Kidney epithelial cell (primary cell): ENCODE measurements around the gene GRIK4. TPM values are rescaled to one million over a fixed set of nuclear protein-coding genes. Genes with fewer than 3 reads are reported as not detected.

ENCODE experiments used
- DNase-seq: peaks from one replicate; pipeline ENCODE4 v3.0.0-alpha.2; 2010; ENCODE audit warnings: low read depth
- H3K27me3 ChIP-seq: 2 replicates; pipeline ENCODE4 v1.6.0; 2011; ENCODE audit warnings: low read length; ENCODE audit not compliant: control insufficient read depth, insufficient read depth
- H3K36me3 ChIP-seq: 2 replicates; pipeline ENCODE4 v1.5.1; 2011; ENCODE audit warnings: low read length; ENCODE audit not compliant: control insufficient read depth, insufficient read depth
- H3K4me3 ChIP-seq: 2 replicates; pipeline ENCODE4 v1.5.1; 2011; ENCODE audit warnings: low read depth, mild to moderate bottlenecking, control low read depth, low read length
- CTCF ChIP-seq: IDR thresholded peaks from 2 replicates; pipeline ENCODE4 v1.5.1; 2011; ENCODE audit warnings: mild to moderate bottlenecking, moderate library complexity, low read length, control low read depth, inconsistent platforms; ENCODE audit not compliant: insufficient read depth, poor library complexity, severe bottlenecking
- total RNA-seq: library from RNA; depleted of rRNA; stranded (reverse); fragments of >200 nt; gene quantifications from 2 replicates; pipeline ENCODE4 v1.2.3, GENCODE V29; 2015

The GRIK4 gene
- total RNA-seq, 1 donor from 2014 or later, result 0.17 TPM

- peaks cover 5% of the 10 kb centered on the region for H3K27me3 ChIP-seq
- no peak for TF ChIP-seq CTCF
- DNase-seq, result no peak
Observed at GRCh38 chr11:120633616-120634393, 122.3 kb downstream of the GRIK4 start.

GRCh38 chr11:120634706-120635105 lies 123.2 kb downstream of the GRIK4 start:
- H3K36me3 ChIP-seq, result no peaks in the 10 kb centered on the region
- no peak overlapping the region for H3K4me3 ChIP-seq
- no peak for DNase-seq
- TF ChIP-seq CTCF, result no peak
- peaks cover 3% of the 10 kb centered on the region for H3K27me3 ChIP-seq

More at GRCh38 chr11:120633616-120634393, 122.3 kb downstream of the GRIK4 start:
- H3K36me3 ChIP-seq, result no peaks in the 10 kb centered on the region
- H3K4me3 ChIP-seq, result no peak overlapping the region

GRCh38 chr11:120635136-120635810 lies 123.7 kb downstream of the GRIK4 start:
- Histone ChIP-seq H3K36me3 (no peaks in the 10 kb centered on the region), H3K27me3 (peaks cover 3% of the 10 kb centered on the region), H3K4me3 (no peak overlapping the region)
- DNase-seq, result no peak
- TF ChIP-seq CTCF, result no peak

DNA sequence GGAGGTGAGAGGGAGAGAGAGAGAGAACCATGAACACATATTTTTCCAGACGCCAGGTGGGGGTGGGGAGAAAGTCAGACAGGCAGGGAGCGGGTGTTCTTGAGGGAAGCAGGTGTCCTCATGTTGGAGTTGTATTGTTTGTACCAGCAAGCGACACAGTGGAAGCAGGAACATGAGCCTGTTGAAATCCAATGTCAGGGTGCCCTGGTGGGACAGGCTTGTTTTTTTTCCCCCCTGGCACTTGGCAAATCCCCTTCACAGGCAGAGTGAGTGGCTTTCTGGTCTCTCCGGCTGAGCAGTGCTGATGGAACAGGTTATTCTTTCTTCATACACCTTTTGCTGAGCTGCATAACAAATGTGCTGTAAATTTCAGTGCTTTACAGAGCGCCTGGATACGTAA lies 125.6 kb downstream of the GRIK4 start:
- TF ChIP-seq CTCF, result no peak
- DNase-seq, result no peak
- H3K27me3 ChIP-seq, result peaks cover 3% of the 10 kb centered on the region

DNA sequence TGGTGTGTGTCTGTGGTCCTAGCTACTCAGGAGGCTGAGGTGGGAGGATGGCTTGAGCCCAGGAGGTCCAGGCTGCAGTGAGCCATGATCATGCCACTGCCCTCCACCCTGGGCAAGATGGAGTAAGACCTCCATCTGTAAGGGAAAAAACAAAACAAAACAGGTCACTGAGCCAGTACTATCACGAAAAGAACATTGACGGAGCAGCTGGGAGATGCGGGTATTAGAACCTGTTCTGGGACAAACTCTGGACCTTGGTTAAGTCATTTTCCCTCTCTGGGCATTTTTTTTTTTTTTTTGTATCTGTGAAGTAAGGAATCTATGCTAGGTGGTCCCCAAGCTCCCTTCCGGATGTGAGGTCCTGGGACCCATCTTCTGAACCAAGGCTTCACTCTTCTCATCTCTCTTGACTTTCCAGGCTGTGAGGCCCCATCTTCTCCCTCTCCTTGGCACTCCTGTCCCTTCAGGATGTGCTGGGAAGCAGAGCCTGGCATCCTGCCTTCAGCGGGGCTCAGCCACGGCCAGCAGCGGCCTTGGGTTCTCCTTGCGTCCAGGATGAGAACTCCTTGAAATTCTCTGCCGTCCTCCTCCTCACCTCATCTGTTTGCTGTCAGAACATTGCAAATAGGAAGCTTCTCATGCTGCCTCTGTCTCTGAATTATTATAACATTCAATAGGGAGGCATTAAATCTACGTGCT lies 130.8 kb downstream of the GRIK4 start:
- no peak overlapping the region for H3K4me3 ChIP-seq
- no peak for DNase-seq
- peaks cover 6% of the 10 kb centered on the region for H3K27me3 ChIP-seq
- no peaks in the 10 kb centered on the region for H3K36me3 ChIP-seq
- TF ChIP-seq CTCF, result no peak

More for the DNA sequence above, 125.6 kb downstream of the GRIK4 start:
- H3K4me3 ChIP-seq, result no peak overlapping the region
- H3K36me3 ChIP-seq, result no peaks in the 10 kb centered on the region
